Glutamatergic neuron (in vitro differentiated cells): ENCODE measurements around the gene RPL22. TPM values are rescaled to one million over a fixed set of nuclear protein-coding genes. Genes with fewer than 3 reads are reported as not detected.

Experiments used
- DNase-seq: peaks from one replicate; pipeline ENCODE4 v3.0.0; 2022
- H3K27ac Mint-ChIP-seq: one replicate; pipeline ENCODE4 v1.8.0; 2020; ENCODE audit warnings: mild to moderate bottlenecking, mixed read lengths, inconsistent platforms; ENCODE audit not compliant: unreplicated experiment
- H3K27me3 Mint-ChIP-seq: one replicate; pipeline ENCODE4 v1.8.0; 2020; ENCODE audit warnings: mild to moderate bottlenecking, moderate library complexity, mixed read lengths, inconsistent platforms; ENCODE audit not compliant: unreplicated experiment
- H3K36me3 Mint-ChIP-seq: one replicate; pipeline ENCODE4 v1.8.0; 2020; ENCODE audit warnings: mild to moderate bottlenecking, mixed read lengths, inconsistent platforms; ENCODE audit not compliant: unreplicated experiment
- H3K4me1 Mint-ChIP-seq: one replicate; pipeline ENCODE4 v1.8.0; 2020; ENCODE audit warnings: mild to moderate bottlenecking, low read depth, mixed read lengths, inconsistent platforms; ENCODE audit not compliant: unreplicated experiment
- H3K4me3 Mint-ChIP-seq: one replicate; pipeline ENCODE4 v1.8.0; 2020; ENCODE audit warnings: mild to moderate bottlenecking, mixed read lengths, inconsistent platforms; ENCODE audit not compliant: unreplicated experiment
- H3K9me3 Mint-ChIP-seq: one replicate; pipeline ENCODE4 v1.8.0; 2020; ENCODE audit warnings: mild to moderate bottlenecking, moderate library complexity, mixed read lengths, inconsistent platforms; ENCODE audit not compliant: unreplicated experiment
- total RNA-seq: library from RNA; stranded (reverse); fragmentation: NEBNext Ultra II Directional; extraction: Animal tissue kit (Norgen Biotek cat#: 25700); gene quantifications from one replicate; pipeline ENCODE4 v1.2.1, GENCODE V29; 2021; ENCODE audit not compliant: unreplicated experiment
- TF ChIP-seq, protein P1 (sequence below): fragments of 200-600 bp; sonication (generic); IDR thresholded peaks from one replicate; pipeline ENCODE4 v1.5.0; 2021; ENCODE audit not compliant: partially characterized antibody, unreplicated experiment

RPL22 gene
- total RNA-seq, 1 donor from 2014 or later: 275 TPM

GRCh38 chr1:6243053-6243834 lies 43.8 kb upstream of the RPL22 start:
- Mint-ChIP-seq H3K4me3 (no peak overlapping the region), H3K27ac (no peak overlapping the region), H3K9me3 (peaks cover 11% of the 10 kb centered on the region), H3K27me3 (peaks cover 15% of the 10 kb centered on the region), H3K36me3 (no peaks in the 10 kb centered on the region), H3K4me1 (peaks cover 8% of the 10 kb centered on the region)
- TF ChIP-seq, protein P1, sequence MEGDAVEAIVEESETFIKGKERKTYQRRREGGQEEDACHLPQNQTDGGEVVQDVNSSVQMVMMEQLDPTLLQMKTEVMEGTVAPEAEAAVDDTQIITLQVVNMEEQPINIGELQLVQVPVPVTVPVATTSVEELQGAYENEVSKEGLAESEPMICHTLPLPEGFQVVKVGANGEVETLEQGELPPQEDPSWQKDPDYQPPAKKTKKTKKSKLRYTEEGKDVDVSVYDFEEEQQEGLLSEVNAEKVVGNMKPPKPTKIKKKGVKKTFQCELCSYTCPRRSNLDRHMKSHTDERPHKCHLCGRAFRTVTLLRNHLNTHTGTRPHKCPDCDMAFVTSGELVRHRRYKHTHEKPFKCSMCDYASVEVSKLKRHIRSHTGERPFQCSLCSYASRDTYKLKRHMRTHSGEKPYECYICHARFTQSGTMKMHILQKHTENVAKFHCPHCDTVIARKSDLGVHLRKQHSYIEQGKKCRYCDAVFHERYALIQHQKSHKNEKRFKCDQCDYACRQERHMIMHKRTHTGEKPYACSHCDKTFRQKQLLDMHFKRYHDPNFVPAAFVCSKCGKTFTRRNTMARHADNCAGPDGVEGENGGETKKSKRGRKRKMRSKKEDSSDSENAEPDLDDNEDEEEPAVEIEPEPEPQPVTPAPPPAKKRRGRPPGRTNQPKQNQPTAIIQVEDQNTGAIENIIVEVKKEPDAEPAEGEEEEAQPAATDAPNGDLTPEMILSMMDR: no peak
- DNase-seq: no peak

- Mint-ChIP-seq H3K27ac (no peak overlapping the region), H3K36me3 (no peaks in the 10 kb centered on the region), H3K27me3 (peaks cover 14% of the 10 kb centered on the region), H3K4me1 (peaks cover 8% of the 10 kb centered on the region), H3K4me3 (peak overlapping the region; percentile 81), H3K9me3 (peaks cover 13% of the 10 kb centered on the region)
- DNase-seq: no peak
- TF ChIP-seq, protein P1: no peak
These were observed 42.7 kb upstream of the RPL22 start for GRCh38 chr1:6241887-6242740.

DNA sequence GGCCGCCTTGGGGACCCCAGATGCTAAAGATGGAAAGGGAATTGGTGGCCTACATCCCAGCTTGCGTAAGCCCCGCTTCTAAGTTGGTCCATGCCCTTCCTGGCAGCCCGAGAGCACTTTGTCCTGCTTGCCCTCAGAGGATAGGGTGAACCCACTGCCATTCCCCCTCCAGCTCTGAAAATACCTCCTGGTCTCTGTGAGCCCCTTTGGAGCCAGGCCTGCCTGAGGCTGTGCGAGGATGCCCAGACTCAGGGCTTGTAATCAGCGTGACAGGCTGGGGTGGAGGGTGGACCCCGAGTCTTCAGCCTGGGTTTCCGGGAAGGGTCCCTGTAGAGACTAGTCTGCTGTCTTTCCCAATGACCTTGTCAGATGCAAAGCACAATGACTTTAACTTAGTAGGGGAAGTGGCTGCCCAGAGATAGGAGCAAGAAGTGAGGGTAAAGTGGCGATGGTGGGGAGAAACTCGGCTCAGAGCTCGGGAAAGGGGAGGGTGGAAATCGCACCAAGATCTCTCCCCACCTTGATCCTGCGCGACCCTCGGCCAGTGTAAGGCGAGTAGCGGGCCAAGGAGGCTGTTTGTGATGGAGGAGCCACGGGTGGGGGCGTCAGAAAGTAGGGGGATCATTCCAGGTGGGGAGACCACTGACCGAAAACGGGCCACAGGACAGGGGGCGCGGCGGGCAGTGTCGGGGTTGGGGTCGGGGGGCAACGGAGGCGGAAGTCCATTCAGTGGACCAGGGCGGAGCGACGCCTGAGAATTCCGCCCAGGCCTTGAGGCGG lies 41.9 kb upstream of the RPL22 start:
- DNase-seq: no peak
- TF ChIP-seq, protein P1: no peak
- Mint-ChIP-seq H3K27me3 (peaks cover 9% of the 10 kb centered on the region), H3K36me3 (no peaks in the 10 kb centered on the region), H3K27ac (peak overlapping the region; percentile 56), H3K4me1 (peaks cover 6% of the 10 kb centered on the region), H3K9me3 (peaks cover 10% of the 10 kb centered on the region), H3K4me3 (peak overlapping the region; percentile 81)

GRCh38 chr1:6239950-6240768 lies 40.8 kb upstream of the RPL22 start:
- peaks cover 11% of the 10 kb centered on the region for H3K27me3 Mint-ChIP-seq
- no peak overlapping the region for H3K4me3 Mint-ChIP-seq
- peaks cover 6% of the 10 kb centered on the region for H3K4me1 Mint-ChIP-seq
- H3K9me3 Mint-ChIP-seq: peaks cover 9% of the 10 kb centered on the region
- TF ChIP-seq, protein P1: no peak
- DNase-seq: no peak
- H3K27ac Mint-ChIP-seq: no peak overlapping the region
- no peaks in the 10 kb centered on the region for H3K36me3 Mint-ChIP-seq
